Measurements from ENCODE around the gene TBC1D14. TPM values are rescaled to one million over a fixed set of nuclear protein-coding genes. Genes with fewer than 3 reads are reported as not detected.
A peak's percentile ranks its signal among the peaks of the same experiment; 100 is the strongest.

TBC1D14 gene
- polyA plus RNA-seq, 3 donors: 36.3 to 44.7 (median 39.3) TPM

DNA sequence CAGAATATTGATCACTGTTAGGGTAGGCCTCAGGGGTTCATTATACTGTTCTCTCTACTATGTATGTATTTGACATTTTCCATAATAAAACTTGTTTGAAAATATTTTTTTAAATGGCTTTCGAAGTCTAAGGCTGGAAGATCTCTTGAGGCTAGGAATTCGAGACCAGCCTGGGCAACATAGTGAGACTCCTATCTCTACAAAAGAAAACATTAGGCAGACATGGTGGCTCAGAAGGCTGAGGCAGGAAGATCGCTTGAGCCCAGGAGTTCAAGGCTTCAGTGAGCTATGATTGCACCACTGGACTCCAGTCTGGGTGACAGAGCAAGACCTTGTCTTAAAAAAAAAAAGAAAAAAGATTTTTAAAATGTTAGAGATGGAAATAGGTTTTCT, 15.5 kb upstream of the TBC1D14 start:
- Mint-ChIP-seq H3K9me3 (peaks cover 8 to 33% (median 27%) of the 10 kb centered on the region in 7 donors), H3K4me3 (no peak overlapping the region), H3K27ac (peak overlapping the region; percentile 94 to 99 (median 97)), H3K36me3 (peaks cover 8% of the 10 kb centered on the region in 2 donors), H3K4me1 (peaks cover 54% of the 10 kb centered on the region), H3K27me3 (ENCODE audit: low read depth in 3 of 3) (peaks cover 0 to 1% (median under 1%) of the 10 kb centered on the region in 3 donors)
- peaks cover 9 to 28% of the 10 kb centered on the region in 2 donors for H3K9me3 ChIP-seq (replicated peaks in 1 of 2; ENCODE audit: control insufficient read depth in 1 of 2, insufficient read depth in 1 of 2, low read length in 2 of 2)
- peaks cover 50 to 55% of the 10 kb centered on the region in 2 donors for H3K4me1 ChIP-seq (ENCODE audit: control insufficient read depth in 1 of 2, insufficient read depth in 2 of 2, low read length in 2 of 2)
- H3K4me3 ChIP-seq (replicated peaks in 1 of 3; ENCODE audit: low read depth in 2 of 3, low read length in 3 of 3): no peak overlapping the region
- no peaks in the 10 kb centered on the region for H3K36me3 ChIP-seq (replicated peaks in 1 of 2; ENCODE audit: control insufficient read depth in 1 of 2, insufficient read depth in 2 of 2, low read length in 2 of 2)
- no peaks in the 10 kb centered on the region for H3K79me2 ChIP-seq (ENCODE audit: insufficient read depth, low read length)
- H3K4me2 ChIP-seq (replicated peaks; ENCODE audit: extremely low read depth, low read length, poor library complexity, severe bottlenecking): peak overlapping the region; percentile 0
- DNase-seq: no peak
- WGBS (ENCODE audit: insufficient coverage): 75% methylated on average over 1 of the region's 3 CpGs
- no peaks in the 10 kb centered on the region for H4K20me1 ChIP-seq (ENCODE audit: insufficient read depth, low read length)
- TF ChIP-seq, protein P1, sequence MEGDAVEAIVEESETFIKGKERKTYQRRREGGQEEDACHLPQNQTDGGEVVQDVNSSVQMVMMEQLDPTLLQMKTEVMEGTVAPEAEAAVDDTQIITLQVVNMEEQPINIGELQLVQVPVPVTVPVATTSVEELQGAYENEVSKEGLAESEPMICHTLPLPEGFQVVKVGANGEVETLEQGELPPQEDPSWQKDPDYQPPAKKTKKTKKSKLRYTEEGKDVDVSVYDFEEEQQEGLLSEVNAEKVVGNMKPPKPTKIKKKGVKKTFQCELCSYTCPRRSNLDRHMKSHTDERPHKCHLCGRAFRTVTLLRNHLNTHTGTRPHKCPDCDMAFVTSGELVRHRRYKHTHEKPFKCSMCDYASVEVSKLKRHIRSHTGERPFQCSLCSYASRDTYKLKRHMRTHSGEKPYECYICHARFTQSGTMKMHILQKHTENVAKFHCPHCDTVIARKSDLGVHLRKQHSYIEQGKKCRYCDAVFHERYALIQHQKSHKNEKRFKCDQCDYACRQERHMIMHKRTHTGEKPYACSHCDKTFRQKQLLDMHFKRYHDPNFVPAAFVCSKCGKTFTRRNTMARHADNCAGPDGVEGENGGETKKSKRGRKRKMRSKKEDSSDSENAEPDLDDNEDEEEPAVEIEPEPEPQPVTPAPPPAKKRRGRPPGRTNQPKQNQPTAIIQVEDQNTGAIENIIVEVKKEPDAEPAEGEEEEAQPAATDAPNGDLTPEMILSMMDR (IDR thresholded peaks at IDR 0.05): no peak
- H2AFZ ChIP-seq (ENCODE audit: insufficient read depth, low read depth, low read length, poor library complexity, severe bottlenecking): no peak overlapping the region
- no peaks in the 10 kb centered on the region for H3K27me3 ChIP-seq (ENCODE audit: control insufficient read depth in 2 of 2, insufficient read depth in 2 of 2, low read length in 2 of 2)
- no peak overlapping the region for H3K9ac ChIP-seq (ENCODE audit: insufficient read depth, low read length, poor library complexity, severe bottlenecking)
- H3K27ac ChIP-seq (ENCODE audit: low read depth in 1 of 2, low read length in 2 of 2): peak overlapping the region in 1 of 2 donors; percentile 88
- intact Hi-C loops (cut with micrococcal nuclease): loop anchor here in 1 of 2 donors (5.0 kb wide), 1 partner anchor 48 kb away; no protein-coding TSS in a partner anchor

DNA sequence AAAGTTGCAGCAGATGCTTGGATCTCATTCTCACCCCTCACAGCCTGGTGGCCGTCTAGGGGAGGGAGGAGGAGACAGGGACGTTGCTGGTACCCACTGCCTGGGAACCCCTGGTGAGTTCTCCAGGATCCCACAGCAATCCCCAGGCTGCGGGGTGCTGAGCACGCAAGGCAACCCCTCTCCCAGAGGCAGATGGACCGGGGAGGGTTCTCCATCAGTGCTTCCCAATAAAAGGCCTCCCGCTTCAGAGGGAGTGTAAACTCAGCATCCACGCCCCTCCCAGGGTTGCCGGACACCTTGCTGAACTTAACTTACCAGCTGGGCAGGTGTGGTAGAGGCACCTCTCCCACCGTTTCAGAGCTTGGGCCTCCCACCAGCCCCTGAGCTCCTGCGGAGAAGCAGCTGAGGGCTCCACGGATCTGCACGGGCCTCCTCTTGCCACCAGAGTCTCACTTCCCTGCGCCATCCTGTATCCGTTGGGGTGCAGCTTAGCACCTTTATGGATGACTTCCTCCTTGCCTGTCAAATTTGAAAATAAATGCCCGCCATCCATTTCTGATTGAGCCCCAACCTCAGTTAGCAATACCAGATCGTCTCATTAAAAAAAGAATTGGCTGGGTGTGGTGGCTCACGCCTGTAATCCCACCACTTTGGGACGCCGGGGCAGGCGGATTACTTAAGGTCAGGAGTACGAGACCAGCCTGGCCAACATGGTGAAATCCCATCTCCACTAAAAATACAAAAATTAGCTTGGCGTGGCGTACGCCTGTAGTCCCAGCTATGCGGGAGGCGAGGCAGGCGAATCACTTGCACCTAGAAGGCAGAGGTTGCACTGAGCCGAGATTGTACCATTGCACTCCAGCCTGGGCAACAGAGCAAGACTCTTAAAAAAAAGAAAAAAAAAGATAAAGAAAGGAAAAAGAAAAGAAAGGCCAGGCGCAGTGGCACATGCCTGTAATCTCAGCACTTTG, 14.8 kb upstream of the TBC1D14 start:
- H3K79me2 ChIP-seq (ENCODE audit: insufficient read depth, low read length): no peaks in the 10 kb centered on the region
- 77% methylated on average over 22 of the region's 29 CpGs for WGBS (ENCODE audit: insufficient coverage)
- H3K9ac ChIP-seq (ENCODE audit: insufficient read depth, low read length, poor library complexity, severe bottlenecking): no peak overlapping the region
- no peaks in the 10 kb centered on the region for H3K36me3 ChIP-seq (replicated peaks in 1 of 2; ENCODE audit: control insufficient read depth in 1 of 2, insufficient read depth in 2 of 2, low read length in 2 of 2)
- Mint-ChIP-seq H3K9me3 (peaks cover 8 to 30% (median 26%) of the 10 kb centered on the region in 7 donors), H3K4me1 (peaks cover 56% of the 10 kb centered on the region), H3K4me3 (no peak overlapping the region), H3K27me3 (ENCODE audit: low read depth in 3 of 3) (peaks cover 0 to 1% (median 0%) of the 10 kb centered on the region in 3 donors), H3K36me3 (peaks cover 7 to 8% of the 10 kb centered on the region in 2 donors), H3K27ac (peak overlapping the region in 6 of 7 donors; percentile 20 to 97 (median 40))
- no peak overlapping the region for H3K4me2 ChIP-seq (replicated peaks; ENCODE audit: extremely low read depth, low read length, poor library complexity, severe bottlenecking)
- H4K20me1 ChIP-seq (ENCODE audit: insufficient read depth, low read length): no peaks in the 10 kb centered on the region
- intact Hi-C loops (cut with micrococcal nuclease): loop anchor here in 1 of 2 donors (5.0 kb wide), 1 partner anchor 47 kb away; no protein-coding TSS in a partner anchor
- peak overlapping the region in 1 of 2 donors; percentile 88 for H3K27ac ChIP-seq (ENCODE audit: low read depth in 1 of 2, low read length in 2 of 2)
- no peak overlapping the region for H3K4me3 ChIP-seq (replicated peaks in 1 of 3; ENCODE audit: low read depth in 2 of 3, low read length in 3 of 3)
- H3K9me3 ChIP-seq (replicated peaks in 1 of 2; ENCODE audit: control insufficient read depth in 1 of 2, insufficient read depth in 1 of 2, low read length in 2 of 2): peaks cover 9 to 21% of the 10 kb centered on the region in 2 donors
- peaks cover 47 to 48% of the 10 kb centered on the region in 2 donors for H3K4me1 ChIP-seq (ENCODE audit: control insufficient read depth in 1 of 2, insufficient read depth in 2 of 2, low read length in 2 of 2)
- no peak overlapping the region for H2AFZ ChIP-seq (ENCODE audit: insufficient read depth, low read depth, low read length, poor library complexity, severe bottlenecking)
- DNase-seq: no peak
- TF ChIP-seq, protein P1 (IDR thresholded peaks at IDR 0.05): no peak
- no peaks in the 10 kb centered on the region for H3K27me3 ChIP-seq (ENCODE audit: control insufficient read depth in 2 of 2, insufficient read depth in 2 of 2, low read length in 2 of 2)

All from CD14-positive monocyte (primary cell).